Smooth muscle cell (in vitro differentiated cells): ENCODE measurements around the gene RRP9. TPM values are rescaled to one million over a fixed set of nuclear protein-coding genes. Genes with fewer than 3 reads are reported as not detected.

Experiments
- DNase-seq: peaks from one replicate; lab custom pipeline; 2025; ENCODE audit not compliant: unreplicated experiment; lab: John Stamatoyannopoulos, UW
- H2AFZ ChIP-seq: fragments of 200-600 bp; sonication (generic); 2 replicates; pipeline ENCODE4 v1.6.0; 2016; ENCODE audit warnings: antibody characterized with exemption, low read depth, mild to moderate bottlenecking
- H3F3A ChIP-seq: fragments of 200-600 bp; sonication (generic); 2 replicates; pipeline ENCODE4 v1.6.0; 2017; ENCODE audit warnings: antibody characterized with exemption, low read depth
- H3K27ac ChIP-seq: fragments of 200-600 bp; sonication (generic); 2 replicates; pipeline ENCODE4 v1.5.1; 2016; ENCODE audit warnings: low read depth, mild to moderate bottlenecking
- H3K27me3 ChIP-seq: fragments of 200-600 bp; sonication (generic); 2 replicates; pipeline ENCODE4 v1.6.1; 2016; ENCODE audit warnings: low read depth, mild to moderate bottlenecking
- H3K36me3 ChIP-seq: fragments of 200-600 bp; sonication (generic); 2 replicates; pipeline ENCODE4 v1.5.1; 2016; ENCODE audit warnings: low read depth
- H3K4me1 ChIP-seq: fragments of 200-600 bp; sonication (generic); 2 replicates; pipeline ENCODE4 v1.5.1; 2016; ENCODE audit warnings: low read depth
- H3K4me2 ChIP-seq: fragments of 200-600 bp; sonication (generic); 2 replicates; pipeline ENCODE4 v1.6.0; 2016; ENCODE audit warnings: mild to moderate bottlenecking
- H3K4me3 ChIP-seq: fragments of 200-600 bp; sonication (generic); 2 replicates; pipeline ENCODE4 v1.5.1; 2016; ENCODE audit warnings: mild to moderate bottlenecking
- H3K79me2 ChIP-seq: fragments of 200-600 bp; sonication (generic); 2 replicates; pipeline ENCODE4 v1.6.0; 2016; ENCODE audit warnings: low read depth, mild to moderate bottlenecking
- H3K9ac ChIP-seq: fragments of 200-600 bp; sonication (generic); 2 replicates; pipeline ENCODE4 v1.6.0; 2016; ENCODE audit warnings: low read depth
- H3K9me3 ChIP-seq: fragments of 200-600 bp; sonication (generic); replicated peaks from 2 replicates; pipeline ENCODE4 v1.5.1; 2016; ENCODE audit warnings: low read depth
- H4K20me1 ChIP-seq: fragments of 200-600 bp; sonication (generic); 2 replicates; pipeline ENCODE4 v1.6.0; 2016; ENCODE audit warnings: low read depth
- CTCF ChIP-seq: fragments of 200-600 bp; sonication (generic); IDR thresholded peaks from 2 replicates; pipeline ENCODE4 v1.5.1; 2017; ENCODE audit warnings: borderline replicate concordance, mild to moderate bottlenecking, antibody characterized with exemption; ENCODE audit not compliant: insufficient read depth, poor library complexity, severe bottlenecking
- WGBS: methylation state at CpG from one replicate; pipeline ENCODE4 v1.1.7; 2016; ENCODE audit warnings: low lambda C conversion rate; 5-methylcytosine and 5-hydroxymethylcytosine counted together
- polyA plus RNA-seq: library from polyadenylated mRNA; unstranded; fragments of >200 nt; fragmentation: Nextera tagmentation; extraction: Ambion mirVana; gene quantifications from 2 replicates; pipeline ENCODE4 v1.2.1, GENCODE V29; 2016
- total RNA-seq: library from RNA; depleted of rRNA; stranded (reverse); fragments of >200 nt; gene quantifications from 2 replicates; pipeline ENCODE4 v1.2.3, GENCODE V29; 2014

The RRP9 gene
- total and polyA plus RNA-seq, 2 experiments from 2014 or later, result 13.1 to 23.9 TPM

- Histone ChIP-seq H3K9me3 (no peaks in the 10 kb centered on the region), H3K27me3 (no peaks in the 10 kb centered on the region), H3K4me2 (no peak overlapping the region), H2AFZ (no peak overlapping the region), H3K9ac (no peak overlapping the region), H3K79me2 (peaks cover 4% of the 10 kb centered on the region), H3K36me3 (no peaks in the 10 kb centered on the region), H4K20me1 (peaks cover 7% of the 10 kb centered on the region), H3F3A (peaks cover 8% of the 10 kb centered on the region), H3K4me1 (peaks cover 10% of the 10 kb centered on the region), H3K27ac (no peak overlapping the region), H3K4me3 (no peak overlapping the region)
- WGBS, result 97% methylated on average over 7 of the region's 7 CpGs
- no peak for TF ChIP-seq CTCF
- no peak for DNase-seq
These were observed 45.9 kb upstream of the RRP9 start for GRCh38 chr3:51987568-51987967.

- H3K9me3 ChIP-seq, result no peaks in the 10 kb centered on the region
- H3K9ac ChIP-seq, result no peak overlapping the region
- H3K27ac ChIP-seq, result no peak overlapping the region
- H3K36me3 ChIP-seq, result no peaks in the 10 kb centered on the region
- 90% methylated on average over 12 of the region's 12 CpGs for WGBS
- no peak for DNase-seq
- H3K4me2 ChIP-seq, result no peak overlapping the region
- H3K27me3 ChIP-seq, result no peaks in the 10 kb centered on the region
- no peaks in the 10 kb centered on the region for H4K20me1 ChIP-seq
- H3K4me3 ChIP-seq, result no peak overlapping the region
- H3K79me2 ChIP-seq, result peaks cover 6% of the 10 kb centered on the region
- TF ChIP-seq CTCF, result no peak
- H3F3A ChIP-seq, result no peaks in the 10 kb centered on the region
- no peak overlapping the region for H2AFZ ChIP-seq
- H3K4me1 ChIP-seq, result peaks cover 17% of the 10 kb centered on the region
These were observed 44.6 kb upstream of the RRP9 start for GRCh38 chr3:51986010-51986947.

- peaks cover 18% of the 10 kb centered on the region for H3K79me2 ChIP-seq
- no peaks in the 10 kb centered on the region for H3K36me3 ChIP-seq
- WGBS, result 91% methylated on average over 6 of the region's 6 CpGs
- no peak for TF ChIP-seq CTCF
- H3K27ac ChIP-seq, result peak overlapping the region; percentile 96
- DNase-seq, result no peak
- no peaks in the 10 kb centered on the region for H3K9me3 ChIP-seq
- no peaks in the 10 kb centered on the region for H4K20me1 ChIP-seq
- H2AFZ ChIP-seq, result no peak overlapping the region
- H3F3A ChIP-seq, result no peaks in the 10 kb centered on the region
- no peak overlapping the region for H3K4me2 ChIP-seq
- H3K9ac ChIP-seq, result no peak overlapping the region
- H3K4me3 ChIP-seq, result no peak overlapping the region
- peaks cover 17% of the 10 kb centered on the region for H3K4me1 ChIP-seq
- H3K27me3 ChIP-seq, result no peaks in the 10 kb centered on the region
These were observed 43.4 kb upstream of the RRP9 start for GRCh38 chr3:51985063-51985462.

- Histone ChIP-seq H3K9ac (no peak overlapping the region), H3K36me3 (no peaks in the 10 kb centered on the region), H3K9me3 (no peaks in the 10 kb centered on the region), H3K79me2 (peaks cover 19% of the 10 kb centered on the region), H2AFZ (no peak overlapping the region), H3K27me3 (no peaks in the 10 kb centered on the region), H4K20me1 (no peaks in the 10 kb centered on the region), H3K27ac (peak overlapping the region; percentile 96), H3K4me2 (peak overlapping the region; percentile 83), H3K4me1 (peaks cover 17% of the 10 kb centered on the region), H3K4me3 (no peak overlapping the region), H3F3A (no peaks in the 10 kb centered on the region)
- TF ChIP-seq CTCF, result no peak
- no peak for DNase-seq
These were observed 42.6 kb upstream of the RRP9 start for GRCh38 chr3:51984269-51984647.
